ENCODE results near the gene CD14. TPM values are rescaled to one million over a fixed set of nuclear protein-coding genes. Genes with fewer than 3 reads are reported as not detected.
"Not testable (repeated sequence)": the region's sequence is repeated elsewhere in the genome, so short reads cannot be mapped to it uniquely, and the experiment has no call there.

Gene CD14
- total RNA-seq, 1 donor from 2014 or later, result 165 TPM

DNA sequence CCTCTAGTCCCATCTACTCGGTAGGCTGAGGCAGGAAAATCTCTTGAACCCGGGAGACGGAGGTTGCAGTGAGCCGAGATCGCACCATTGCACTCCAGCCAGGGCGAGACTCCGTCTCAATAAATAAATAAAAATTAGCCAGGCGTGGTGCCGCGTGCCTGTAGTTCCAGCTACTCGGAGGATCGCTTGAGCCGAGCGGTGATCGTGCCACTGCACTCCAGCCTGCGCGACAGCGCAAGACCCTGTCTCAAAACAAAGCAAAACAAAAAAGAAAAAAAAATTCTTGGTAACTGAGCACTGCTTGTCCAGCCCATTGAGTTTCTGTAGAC, 31.0 kb upstream of the CD14 start:
- peak overlapping the region; percentile 99 for H3K4me3 ChIP-seq
- no peaks in the 10 kb centered on the region for H3K9me3 ChIP-seq
- H3K27ac ChIP-seq, result peak overlapping the region; percentile 90
- no peak for DNase-seq
- intact Hi-C loops (cut with DNase I), result no loop called here
- peak in 1 of 2 donors; percentile 23 for ATAC-seq
- peaks cover 61% of the 10 kb centered on the region for H3K36me3 ChIP-seq
- no peaks in the 10 kb centered on the region for H3K27me3 ChIP-seq (ENCODE audit: low read depth)
- TF ChIP-seq CTCF (IDR thresholded peaks at IDR 0.05), result no peak
- H3K4me1 ChIP-seq, result peaks cover 27% of the 10 kb centered on the region

DNA sequence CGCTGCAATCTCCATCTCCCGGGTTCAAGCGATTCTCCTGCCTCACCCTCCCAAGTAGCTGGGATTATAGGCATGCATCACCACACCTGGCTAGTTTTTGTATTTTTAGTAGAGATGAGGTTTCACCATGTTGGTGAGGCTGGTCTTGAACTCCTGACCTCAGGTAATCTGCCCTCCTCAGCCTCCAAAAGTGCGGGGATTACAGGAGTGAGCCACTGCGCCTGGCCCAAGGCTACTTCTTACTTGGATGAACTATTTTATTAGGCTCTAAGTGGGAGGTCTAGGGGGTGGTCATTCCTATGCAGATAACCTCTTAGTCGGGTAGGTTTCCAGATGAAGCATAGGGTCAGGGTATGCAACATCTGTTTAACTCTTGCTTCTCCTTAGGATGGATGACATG, 27.4 kb upstream of the CD14 start:
- ATAC-seq; H3K27ac ChIP-seq; intact Hi-C loops (cut with DNase I); H3K4me3 ChIP-seq; H3K27me3 ChIP-seq (ENCODE audit: low read depth); DNase-seq; H3K4me1 ChIP-seq; H3K9me3 ChIP-seq: not testable (repeated sequence)
- H3K36me3 ChIP-seq, result peaks cover 78% of the 10 kb centered on the region

- intact Hi-C loops (cut with DNase I), result no loop called here
- DNase-seq (no peak), ATAC-seq (no peak)
- H3K9me3 ChIP-seq, result no peaks in the 10 kb centered on the region
- no peak overlapping the region for H3K27ac ChIP-seq
- H3K4me3 ChIP-seq, result no peak overlapping the region
- peaks cover 93% of the 10 kb centered on the region for H3K36me3 ChIP-seq
- H3K4me1 ChIP-seq, result peaks cover 3% of the 10 kb centered on the region
- H3K27me3 ChIP-seq (ENCODE audit: low read depth), result no peaks in the 10 kb centered on the region
- TF ChIP-seq CTCF (IDR thresholded peaks at IDR 0.05), result no peak
Measured at GRCh38 chr5:140658870-140659269, 25.9 kb upstream of the CD14 start.

GRCh38 chr5:140647042-140647419, 14.1 kb upstream of the CD14 start:
- Histone ChIP-seq H3K27me3 (ENCODE audit: low read depth) (no peaks in the 10 kb centered on the region), H3K27ac (peak overlapping the region; percentile 89), H3K36me3 (peaks cover 70% of the 10 kb centered on the region), H3K4me1 (peaks cover 41% of the 10 kb centered on the region), H3K9me3 (no peaks in the 10 kb centered on the region), H3K4me3 (peak overlapping the region; percentile 97)
- no peak for TF ChIP-seq CTCF (IDR thresholded peaks at IDR 0.05)
- intact Hi-C loops (cut with DNase I), result no loop called here
- DNase-seq (no peak), ATAC-seq (peak in 1 of 2 donors; percentile 25)

GRCh38 chr5:140642718-140643117, 9.7 kb upstream of the CD14 start:
- intact Hi-C loops (cut with DNase I), result no loop called here
- Histone ChIP-seq H3K4me1 (peaks cover 44% of the 10 kb centered on the region), H3K9me3 (no peaks in the 10 kb centered on the region), H3K36me3 (peaks cover 40% of the 10 kb centered on the region), H3K27me3 (ENCODE audit: low read depth) (no peaks in the 10 kb centered on the region), H3K27ac (no peak overlapping the region), H3K4me3 (no peak overlapping the region)
- no peak for ATAC-seq
- DNase-seq, result no peak
- no peak for TF ChIP-seq CTCF (IDR thresholded peaks at IDR 0.05)

- DNase-seq, result no peak
- no peak for TF ChIP-seq CTCF (IDR thresholded peaks at IDR 0.05)
- ATAC-seq, result no peak
- Histone ChIP-seq H3K27ac (no peak overlapping the region), H3K4me3 (no peak overlapping the region), H3K27me3 (ENCODE audit: low read depth) (no peaks in the 10 kb centered on the region), H3K9me3 (no peaks in the 10 kb centered on the region), H3K4me1 (peaks cover 40% of the 10 kb centered on the region), H3K36me3 (peaks cover 40% of the 10 kb centered on the region)
- intact Hi-C loops (cut with DNase I), result no loop called here
Measured at GRCh38 chr5:140641716-140642115, 8.7 kb upstream of the CD14 start.

All from lower lobe of right lung (tissue), 2 donors.